HG03469 (cell line): ENCODE results near the gene SDK1.

ENCODE experiments used
- ATAC-seq: cut with Tn5 transposase; IDR thresholded peaks from one replicate; pipeline ENCODE4 v1.9.1; 2021; ENCODE audit warnings: mild to moderate bottlenecking, moderate library complexity, moderate number of reproducible peaks; ENCODE audit not compliant: unreplicated experiment

Gene SDK1

GRCh38 chr7:3399858-3400257, 98.8 kb downstream of the SDK1 start:
- ATAC-seq = no peak

- ATAC-seq = no peak
Observed at GRCh38 chr7:3404501-3404900, 103.4 kb downstream of the SDK1 start.

- ATAC-seq = peak; percentile 45
Observed at GRCh38 chr7:3408814-3409595, 108.0 kb downstream of the SDK1 start.

- ATAC-seq = no peak
Observed at GRCh38 chr7:3412871-3413270, 111.8 kb downstream of the SDK1 start.

- ATAC-seq = no peak
Observed at GRCh38 chr7:3415861-3416312, 114.8 kb downstream of the SDK1 start.

GRCh38 chr7:3416453-3416852, 115.4 kb downstream of the SDK1 start:
- ATAC-seq = no peak

GRCh38 chr7:3425087-3425486, 124.0 kb downstream of the SDK1 start:
- ATAC-seq = no peak

- ATAC-seq = no peak
Observed at GRCh38 chr7:3426064-3426463, 125.0 kb downstream of the SDK1 start.

- no peak for ATAC-seq
Observed at GRCh38 chr7:3427957-3428356, 126.9 kb downstream of the SDK1 start.

- ATAC-seq = no peak
Observed at GRCh38 chr7:3429981-3430380, 128.9 kb downstream of the SDK1 start.

GRCh38 chr7:3430588-3430987, 129.5 kb downstream of the SDK1 start:
- ATAC-seq = no peak

- ATAC-seq = no peak
Observed at GRCh38 chr7:3431306-3431705, 130.3 kb downstream of the SDK1 start.

GRCh38 chr7:3432911-3433310, 131.9 kb downstream of the SDK1 start:
- ATAC-seq = no peak

- no peak for ATAC-seq
Observed at GRCh38 chr7:3434611-3435010, 133.6 kb downstream of the SDK1 start.

- ATAC-seq = no peak
Observed at GRCh38 chr7:3436112-3436511, 135.1 kb downstream of the SDK1 start.

GRCh38 chr7:3436746-3437145, 135.7 kb downstream of the SDK1 start:
- no peak for ATAC-seq

GRCh38 chr7:3437467-3437866, 136.4 kb downstream of the SDK1 start:
- no peak for ATAC-seq

GRCh38 chr7:3438352-3438751, 137.3 kb downstream of the SDK1 start:
- ATAC-seq = no peak

GRCh38 chr7:3439333-3440030, 138.4 kb downstream of the SDK1 start:
- ATAC-seq = no peak

- no peak for ATAC-seq
Observed at GRCh38 chr7:3440509-3440908, 139.5 kb downstream of the SDK1 start.

GRCh38 chr7:3443716-3444115, 142.7 kb downstream of the SDK1 start:
- no peak for ATAC-seq

GRCh38 chr7:3446786-3447185, 145.7 kb downstream of the SDK1 start:
- no peak for ATAC-seq
